GM13977 (cell line): ENCODE data around the gene ZNF69.
A peak's percentile ranks its signal among the peaks of the same experiment; 100 is the strongest.
"Not testable (repeated sequence)": the region's sequence is repeated elsewhere in the genome, so short reads cannot be mapped to it uniquely, and the experiment has no call there.

ENCODE experiments used
- DNase-seq: peaks from one replicate; pipeline ENCODE4 v3.0.0; 2012; ENCODE audit warnings: low spot score
- CTCF ChIP-seq: IDR thresholded peaks from 2 replicates; pipeline ENCODE4 v1.5.1; 2012; ENCODE audit warnings: mild to moderate bottlenecking, control low read depth; ENCODE audit not compliant: insufficient read depth; ENCODE audit errors: extremely low read depth, missing control alignments
- in situ Hi-C: fragments of 300-500 bp; cut with MboI; formaldehyde crosslinking; loops from one replicate; pipeline ENCODE4 v1.12.0; 2022; ENCODE audit warnings: low sequenced_read_pairs, low pct_unique_long_range_greater_than_20kb, mixed read lengths, inconsistent platforms; ENCODE audit not compliant: unreplicated experiment

The ZNF69 gene

GRCh38 chr19:11887611-11888531 is at the start of gene ZNF69:
ZNF69 (plus strand) TSS chr19:11887782; CDS start chr19:11887924, 142 bp downstream.
- DNase-seq = peak; percentile 74
- in situ Hi-C loops = no loop called here
- peak; percentile 21 for TF ChIP-seq CTCF

- no peak for DNase-seq
- in situ Hi-C loops = no loop called here
- no peak for TF ChIP-seq CTCF
Measured at GRCh38 chr19:11843722-11844121, 43.9 kb upstream of the ZNF69 start.

GRCh38 chr19:11847615-11848014 is 40.0 kb upstream of the ZNF69 start:
- DNase-seq, in situ Hi-C loops: not testable (repeated sequence)

GRCh38 chr19:11848200-11848593 is 39.4 kb upstream of the ZNF69 start:
- TF ChIP-seq CTCF = no peak
- DNase-seq = no peak
- in situ Hi-C loops = no loop called here

DNA sequence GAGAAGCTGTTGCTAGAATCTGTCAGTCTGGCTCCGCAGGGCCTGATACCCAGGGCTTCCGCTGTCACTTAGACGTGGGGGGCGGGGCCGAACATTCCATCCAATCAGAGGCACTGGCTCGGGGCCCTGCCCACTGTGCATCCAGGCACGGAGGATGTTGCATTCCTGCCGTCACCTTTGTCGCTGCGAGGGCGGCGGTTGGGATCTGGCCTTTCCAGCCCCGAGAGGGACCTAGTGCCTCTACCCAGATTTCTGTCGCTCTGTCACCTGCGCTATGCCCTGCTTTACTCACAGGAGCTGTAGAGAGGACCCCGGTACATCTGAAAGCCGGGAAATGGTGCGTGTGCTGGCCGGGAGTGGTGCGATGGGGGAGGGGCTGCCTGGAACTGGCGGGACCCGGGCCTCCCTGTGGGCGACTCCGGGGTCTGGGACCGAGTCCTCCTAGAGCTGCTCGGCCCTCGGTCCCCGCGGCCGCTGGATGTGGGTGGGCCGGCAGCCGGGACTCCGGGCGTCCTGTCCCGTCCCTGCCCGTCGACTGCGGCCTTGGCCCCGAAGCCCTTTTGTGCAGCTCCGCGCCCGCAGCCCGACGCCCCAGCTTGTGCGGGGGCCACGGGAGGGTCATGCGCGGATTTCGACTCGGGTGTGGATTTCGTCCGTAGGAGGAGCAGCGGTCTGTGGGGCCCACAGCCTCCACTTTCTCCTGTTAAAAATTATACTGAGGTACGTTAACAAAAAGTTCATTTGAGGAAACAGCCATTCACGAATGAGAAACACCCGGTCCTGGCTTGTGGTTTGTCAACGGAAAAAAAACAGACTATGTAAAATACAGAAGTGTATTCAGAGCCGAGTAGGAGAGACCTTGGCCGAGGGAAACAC is 38.8 kb upstream of the ZNF69 start, which contains the start of gene ZNF439:
TSS of gene ZNF439 (plus strand) at position 133 of the 876 bp plus-strand sequence. CDS start at position 275, 142 bp downstream.
- in situ Hi-C loops = no loop called here
- TF ChIP-seq CTCF = no peak
- DNase-seq = peak; percentile 94

DNA sequence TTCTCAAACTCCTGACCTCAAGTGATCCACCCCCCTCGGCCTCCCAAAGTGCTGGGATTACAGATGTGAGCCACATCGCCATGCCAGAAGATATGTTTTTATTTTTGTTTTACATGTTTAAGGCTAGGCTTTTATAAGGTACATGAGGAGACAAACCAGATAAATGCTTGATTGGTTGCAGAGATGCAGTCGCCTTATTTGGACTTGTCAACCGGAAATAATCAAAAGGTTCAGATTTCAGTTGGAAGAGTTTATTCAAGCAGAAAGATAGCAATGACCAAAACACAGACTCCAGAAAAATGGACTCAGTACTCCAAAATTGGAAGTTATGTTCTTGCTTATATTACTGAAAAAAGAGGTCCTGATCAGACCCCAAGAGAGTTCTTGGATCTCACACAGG is 37.3 kb upstream of the ZNF69 start:
- DNase-seq, in situ Hi-C loops: not testable (repeated sequence)

- TF ChIP-seq CTCF = no peak
- in situ Hi-C loops = no loop called here
- DNase-seq = no peak
Measured at GRCh38 chr19:11853358-11853757, 34.2 kb upstream of the ZNF69 start.
